ENCODE results near the gene CISD3.

CISD3 gene

GRCh38 chr17:38710985-38711384 is 19.2 kb upstream of the CISD3 start:
- Histone ChIP-seq H3K27ac (peak overlapping the region; percentile 63), H3K9me3 (ENCODE audit: severe bottlenecking) (no peaks in the 10 kb centered on the region), H3K27me3 (ENCODE audit: insufficient read depth, low read depth, severe bottlenecking) (no peaks in the 10 kb centered on the region), H3K36me3 (peaks cover 93% of the 10 kb centered on the region), H3K4me3 (ENCODE audit: low read depth, low read length) (no peak overlapping the region)
- DNase-seq = no peak
- TF ChIP-seq, protein P1, sequence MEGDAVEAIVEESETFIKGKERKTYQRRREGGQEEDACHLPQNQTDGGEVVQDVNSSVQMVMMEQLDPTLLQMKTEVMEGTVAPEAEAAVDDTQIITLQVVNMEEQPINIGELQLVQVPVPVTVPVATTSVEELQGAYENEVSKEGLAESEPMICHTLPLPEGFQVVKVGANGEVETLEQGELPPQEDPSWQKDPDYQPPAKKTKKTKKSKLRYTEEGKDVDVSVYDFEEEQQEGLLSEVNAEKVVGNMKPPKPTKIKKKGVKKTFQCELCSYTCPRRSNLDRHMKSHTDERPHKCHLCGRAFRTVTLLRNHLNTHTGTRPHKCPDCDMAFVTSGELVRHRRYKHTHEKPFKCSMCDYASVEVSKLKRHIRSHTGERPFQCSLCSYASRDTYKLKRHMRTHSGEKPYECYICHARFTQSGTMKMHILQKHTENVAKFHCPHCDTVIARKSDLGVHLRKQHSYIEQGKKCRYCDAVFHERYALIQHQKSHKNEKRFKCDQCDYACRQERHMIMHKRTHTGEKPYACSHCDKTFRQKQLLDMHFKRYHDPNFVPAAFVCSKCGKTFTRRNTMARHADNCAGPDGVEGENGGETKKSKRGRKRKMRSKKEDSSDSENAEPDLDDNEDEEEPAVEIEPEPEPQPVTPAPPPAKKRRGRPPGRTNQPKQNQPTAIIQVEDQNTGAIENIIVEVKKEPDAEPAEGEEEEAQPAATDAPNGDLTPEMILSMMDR (IDR thresholded peaks at IDR 0.05; ENCODE audit: low read depth, low read length) = no peak

GRCh38 chr17:38711792-38712571 is 18.2 kb upstream of the CISD3 start:
- H3K9me3 ChIP-seq (ENCODE audit: severe bottlenecking) = no peaks in the 10 kb centered on the region
- H3K4me3 ChIP-seq (ENCODE audit: low read depth, low read length) = no peak overlapping the region
- TF ChIP-seq, protein P1 (IDR thresholded peaks at IDR 0.05; ENCODE audit: low read depth, low read length) = no peak
- no peaks in the 10 kb centered on the region for H3K27me3 ChIP-seq (ENCODE audit: insufficient read depth, low read depth, severe bottlenecking)
- H3K36me3 ChIP-seq = peaks cover 97% of the 10 kb centered on the region
- DNase-seq = no peak
- no peak overlapping the region for H3K27ac ChIP-seq

DNA sequence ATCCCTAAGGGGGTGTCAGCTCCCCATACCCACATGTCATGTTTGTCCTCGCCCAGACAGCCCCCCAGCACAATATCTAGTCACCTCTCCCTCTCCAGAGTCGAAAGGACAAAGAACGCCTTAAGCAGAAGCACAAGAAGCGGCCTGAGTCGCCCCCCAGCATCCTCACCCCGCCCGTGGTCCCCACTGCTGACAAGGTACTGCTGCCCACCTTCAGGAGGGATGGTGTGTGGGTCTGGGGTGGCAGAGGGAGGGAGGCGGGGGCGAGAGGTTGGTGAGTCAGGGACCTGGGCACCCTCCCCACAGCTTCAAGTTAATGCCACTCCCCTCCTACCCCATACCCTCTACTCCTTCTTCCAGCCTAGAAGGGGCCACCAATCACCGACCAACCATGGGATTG is 17.5 kb upstream of the CISD3 start:
- DNase-seq = no peak
- TF ChIP-seq, protein P1 (IDR thresholded peaks at IDR 0.05; ENCODE audit: low read depth, low read length) = no peak
- Histone ChIP-seq H3K9me3 (ENCODE audit: severe bottlenecking) (no peaks in the 10 kb centered on the region), H3K27me3 (ENCODE audit: insufficient read depth, low read depth, severe bottlenecking) (no peaks in the 10 kb centered on the region), H3K36me3 (peaks cover 97% of the 10 kb centered on the region), H3K4me3 (ENCODE audit: low read depth, low read length) (no peak overlapping the region), H3K27ac (no peak overlapping the region)

GRCh38 chr17:38713456-38714075 is 16.6 kb upstream of the CISD3 start:
- peaks cover 97% of the 10 kb centered on the region for H3K36me3 ChIP-seq

DNA sequence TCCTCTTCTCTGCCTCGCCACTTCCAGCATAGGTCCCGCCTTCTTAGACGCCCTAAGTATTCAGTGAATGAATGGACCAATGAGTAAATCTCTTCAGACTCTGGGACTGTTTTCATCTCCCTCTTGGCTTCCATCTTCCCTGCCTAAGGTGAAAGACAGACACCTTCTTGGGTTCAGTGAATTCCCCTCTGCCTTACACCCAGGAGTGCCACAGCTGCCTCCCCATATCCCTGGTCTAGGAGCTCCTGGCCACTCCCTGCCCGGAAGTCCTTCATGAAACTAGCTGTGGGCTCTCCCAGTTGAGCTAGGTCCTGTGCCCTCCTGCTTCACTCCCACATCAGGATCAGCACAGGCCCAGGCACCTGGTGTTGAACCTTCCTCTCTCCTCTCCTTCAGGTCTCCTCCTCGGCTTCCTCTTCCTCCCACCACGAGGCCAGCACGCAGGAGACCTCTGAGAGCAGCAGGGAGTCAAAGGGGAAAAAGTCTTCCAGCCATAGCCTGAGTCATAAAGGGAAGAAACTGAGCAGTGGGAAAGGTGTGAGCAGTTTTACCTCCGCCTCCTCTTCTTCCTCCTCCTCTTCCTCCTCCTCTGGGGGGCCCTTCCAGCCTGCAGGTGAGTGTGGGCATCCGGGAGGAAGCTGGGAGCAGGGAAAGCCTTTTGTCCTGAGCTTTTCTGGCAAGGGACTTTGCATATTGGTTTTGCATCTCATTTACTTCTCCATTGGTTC is 14.8 kb upstream of the CISD3 start:
- Histone ChIP-seq H3K27ac (no peak overlapping the region), H3K4me3 (ENCODE audit: low read depth, low read length) (no peak overlapping the region), H3K36me3 (peaks cover 91% of the 10 kb centered on the region), H3K9me3 (ENCODE audit: severe bottlenecking) (no peaks in the 10 kb centered on the region), H3K27me3 (ENCODE audit: insufficient read depth, low read depth, severe bottlenecking) (no peaks in the 10 kb centered on the region)
- TF ChIP-seq, protein P1 (IDR thresholded peaks at IDR 0.05; ENCODE audit: low read depth, low read length) = no peak
- DNase-seq = no peak

More at GRCh38 chr17:38713456-38714075, 16.6 kb upstream of the CISD3 start:
- TF ChIP-seq, protein P1 (IDR thresholded peaks at IDR 0.05; ENCODE audit: low read depth, low read length) = no peak
- DNase-seq = no peak
- Histone ChIP-seq H3K4me3 (ENCODE audit: low read depth, low read length) (no peak overlapping the region), H3K9me3 (ENCODE audit: severe bottlenecking) (no peaks in the 10 kb centered on the region), H3K27me3 (ENCODE audit: insufficient read depth, low read depth, severe bottlenecking) (no peaks in the 10 kb centered on the region), H3K27ac (no peak overlapping the region)

All from WERI-Rb-1 (cell line).